GM23338 (cell line): Measurements from ENCODE around the gene BTBD1. TPM values are rescaled to one million over a fixed set of nuclear protein-coding genes. Genes with fewer than 3 reads are reported as not detected.

Source experiments
- ATAC-seq: fragments of 200-7000 bp; cut with Tn5 transposase; 3 replicates; pipeline ENCODE4 v1.9.1; 2020
- DNase-seq: peaks from one replicate; pipeline ENCODE4 v3.0.0-alpha.2; 2015; ENCODE audit warnings: low spot score
- H2AFZ ChIP-seq: fragments of 200-600 bp; sonication (generic); 2 replicates; pipeline ENCODE4 v1.8.0; 2016; ENCODE audit warnings: antibody characterized with exemption, mild to moderate bottlenecking, moderate library complexity
- H3F3A ChIP-seq: fragments of 200-600 bp; sonication (generic); replicated peaks from 2 replicates; pipeline ENCODE4 v1.8.0; 2017; ENCODE audit warnings: antibody characterized with exemption, mixed run types, low read depth
- H3K27ac ChIP-seq: fragments of 200-600 bp; sonication (generic); 2 replicates; pipeline ENCODE4 v1.6.1; 2016; ENCODE audit warnings: low read depth
- H3K27me3 ChIP-seq: fragments of 200-600 bp; sonication (generic); 2 replicates; pipeline ENCODE4 v1.8.0; 2016; ENCODE audit warnings: mild to moderate bottlenecking, mixed run types, moderate library complexity; ENCODE audit not compliant: insufficient read depth
- H3K36me3 ChIP-seq: fragments of 200-600 bp; sonication (generic); 2 replicates; pipeline ENCODE4 v1.8.0; 2016; ENCODE audit warnings: mild to moderate bottlenecking; ENCODE audit not compliant: insufficient read depth
- H3K4me1 ChIP-seq: fragments of 200-600 bp; sonication (generic); 2 replicates; pipeline ENCODE4 v1.8.0; 2016; ENCODE audit warnings: mild to moderate bottlenecking, moderate library complexity; ENCODE audit not compliant: insufficient read depth
- H3K4me2 ChIP-seq: fragments of 200-600 bp; sonication (generic); 2 replicates; pipeline ENCODE4 v1.7.1; 2017; ENCODE audit warnings: mixed run types
- H3K4me3 ChIP-seq: fragments of 200-600 bp; sonication (generic); 2 replicates; pipeline ENCODE4 v1.6.1; 2016; ENCODE audit warnings: mixed run types
- H3K79me2 ChIP-seq: fragments of 200-600 bp; sonication (generic); replicated peaks from 2 replicates; pipeline ENCODE4 v1.8.0; 2017; ENCODE audit warnings: mild to moderate bottlenecking; ENCODE audit not compliant: insufficient read depth
- H3K9me2 ChIP-seq: fragments of 200-600 bp; sonication (generic); 2 replicates; pipeline ENCODE4 v1.8.0; 2017; ENCODE audit not compliant: insufficient read depth
- H4K20me1 ChIP-seq: fragments of 200-600 bp; sonication (generic); replicated peaks from 2 replicates; pipeline ENCODE4 v1.8.0; 2017; ENCODE audit warnings: mild to moderate bottlenecking; ENCODE audit not compliant: insufficient read depth
- H3K27ac Mint-ChIP-seq: 2 replicates; pipeline ENCODE4 v1.8.0; 2020; ENCODE audit warnings: inconsistent platforms, mild to moderate bottlenecking, moderate library complexity, mixed read lengths
- H3K27me3 Mint-ChIP-seq: 3 replicates; pipeline ENCODE4 v1.8.0; 2022; ENCODE audit warnings: low read depth, mild to moderate bottlenecking, moderate library complexity, mixed read lengths, inconsistent platforms; ENCODE audit not compliant: insufficient read depth, poor library complexity
- H3K36me3 Mint-ChIP-seq: 3 replicates; pipeline ENCODE4 v1.8.0; 2021; ENCODE audit warnings: low read depth, mild to moderate bottlenecking, inconsistent platforms, moderate library complexity, mixed read lengths
- H3K4me1 Mint-ChIP-seq: 3 replicates; pipeline ENCODE4 v1.8.0; 2020; ENCODE audit warnings: mild to moderate bottlenecking, inconsistent platforms, mixed read lengths
- H3K4me3 Mint-ChIP-seq: 3 replicates; pipeline ENCODE4 v1.8.0; 2021; ENCODE audit warnings: moderate library complexity, mild to moderate bottlenecking, inconsistent platforms, mixed read lengths
- H3K9me3 Mint-ChIP-seq: 3 replicates; pipeline ENCODE4 v1.8.0; 2020; ENCODE audit warnings: moderate library complexity, mild to moderate bottlenecking, inconsistent platforms, mixed read lengths
- CREB1 ChIP-seq: fragments of 250-450 bp; sonication (Bioruptor Pico); IDR thresholded peaks from 2 replicates; pipeline ENCODE4 v1.5.0; 2020; ENCODE audit warnings: low read depth, mild to moderate bottlenecking, moderate library complexity
- EZH2 ChIP-seq: fragments of 200-600 bp; sonication (generic); IDR thresholded peaks from one replicate; pipeline ENCODE4 v1.8.0; 2017; ENCODE audit warnings: antibody characterized with exemption, mild to moderate bottlenecking, low read depth; ENCODE audit not compliant: unreplicated experiment
- EZH2phosphoT487 ChIP-seq: fragments of 200-600 bp; sonication (generic); IDR thresholded peaks from one replicate; pipeline ENCODE4 v1.8.1; 2018; ENCODE audit warnings: antibody characterized with exemption; ENCODE audit not compliant: unreplicated experiment
- JUNB ChIP-seq: IDR thresholded peaks from one replicate; pipeline ENCODE4 v1.6.1; 2016; ENCODE audit warnings: antibody characterized with exemption; ENCODE audit not compliant: unreplicated experiment
- NANOG ChIP-seq: IDR thresholded peaks from 2 replicates; pipeline ENCODE4 v1.6.1; 2016; ENCODE audit warnings: antibody characterized with exemption, borderline replicate concordance
- POLR2AphosphoS5 ChIP-seq: IDR thresholded peaks from 2 replicates; pipeline ENCODE4 v1.6.1; 2016; ENCODE audit warnings: antibody characterized with exemption, low read depth
- ZNF114 ChIP-seq: fragments of 250-450 bp; sonication (Bioruptor Pico); IDR thresholded peaks from 2 replicates; pipeline ENCODE4 v1.5.0; 2020; ENCODE audit warnings: mild to moderate bottlenecking, moderate library complexity
- polyA plus RNA-seq: library from polyadenylated mRNA; unstranded; fragments of >200 nt; fragmentation: Nextera tagmentation; extraction: Ambion mirVana; gene quantifications from 2 replicates; pipeline ENCODE4 v1.2.1, GENCODE V29; 2016
- total RNA-seq: library from RNA; depleted of rRNA; stranded (reverse); fragments of >200 nt; shearing (Covaris generic); gene quantifications from 2 replicates; pipeline ENCODE4 v1.2.3, GENCODE V29; 2014
- TF ChIP-seq, protein P1 (sequence below): IDR thresholded peaks from 2 replicates; pipeline ENCODE4 v1.6.1; 2016; ENCODE audit warnings: antibody characterized with exemption
- TF ChIP-seq, protein P2 (sequence below): fragments of 250-450 bp; sonication (Bioruptor Pico); IDR thresholded peaks from 2 replicates; pipeline ENCODE4 v1.5.0; 2020; ENCODE audit warnings: mild to moderate bottlenecking, moderate library complexity
- TF ChIP-seq, protein P3 (sequence below), 2 experiments: fragments of 200-600 bp in 1 of 2; sonication (generic) in 1 of 2; conservative IDR thresholded peaks; 2 replicates each; pipeline versions ENCODE4 v1.5.1 to v1.6.1; 2016 to 2017; ENCODE audit warnings: antibody characterized with exemption in 2 of 2, low read depth in 2 of 2, mild to moderate bottlenecking in 2 of 2, moderate library complexity in 1 of 2

Gene BTBD1
- total and polyA plus RNA-seq, 2 experiments from 2014 or later, result 12.6 to 66.1 TPM

DNA sequence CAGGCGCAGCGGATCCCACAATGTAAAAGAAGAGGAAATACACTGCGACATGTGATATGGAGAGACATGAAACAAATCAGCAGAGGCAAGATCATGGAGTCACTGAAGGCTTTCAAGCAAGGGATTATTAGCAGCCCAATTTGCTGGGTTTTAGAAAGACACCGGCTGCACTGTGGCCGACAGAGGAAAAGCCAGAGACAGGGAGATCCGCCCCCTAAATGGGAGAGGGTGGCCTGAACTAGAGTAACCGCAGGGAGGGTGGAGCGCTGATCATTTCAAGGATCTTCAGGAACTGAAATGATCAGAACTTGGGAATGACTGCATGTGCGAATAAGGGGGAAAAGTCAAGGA, 55.0 kb downstream of the BTBD1 start:
- H3K9me2 ChIP-seq, result peaks cover 8% of the 10 kb centered on the region; the same call in 1 of the 2 replicates
- no peaks in the 10 kb centered on the region; the same call in 1 of the 2 replicates for H3F3A ChIP-seq
- Mint-ChIP-seq H3K4me3 (peak overlapping the region; percentile 97), H3K4me1 (peaks cover 32% of the 10 kb centered on the region), H3K27ac (peak overlapping the region; percentile 48; the same call in 1 of the 2 replicates), H3K27me3 (peaks cover 22% of the 10 kb centered on the region), H3K9me3 (peaks cover 6% of the 10 kb centered on the region), H3K36me3 (peaks cover 47% of the 10 kb centered on the region)
- DNase-seq (peak; percentile 19), ATAC-seq (peak; percentile 16)
- TF ChIP-seq NANOG, result no peak
- no peak for TF ChIP-seq CREB1 (CRISPR knock-in tag)
- no peak for TF ChIP-seq EZH2
- TF ChIP-seq, protein P1, sequence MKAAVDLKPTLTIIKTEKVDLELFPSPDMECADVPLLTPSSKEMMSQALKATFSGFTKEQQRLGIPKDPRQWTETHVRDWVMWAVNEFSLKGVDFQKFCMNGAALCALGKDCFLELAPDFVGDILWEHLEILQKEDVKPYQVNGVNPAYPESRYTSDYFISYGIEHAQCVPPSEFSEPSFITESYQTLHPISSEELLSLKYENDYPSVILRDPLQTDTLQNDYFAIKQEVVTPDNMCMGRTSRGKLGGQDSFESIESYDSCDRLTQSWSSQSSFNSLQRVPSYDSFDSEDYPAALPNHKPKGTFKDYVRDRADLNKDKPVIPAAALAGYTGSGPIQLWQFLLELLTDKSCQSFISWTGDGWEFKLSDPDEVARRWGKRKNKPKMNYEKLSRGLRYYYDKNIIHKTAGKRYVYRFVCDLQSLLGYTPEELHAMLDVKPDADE, result no peak
- no peak for TF ChIP-seq ZNF114
- H2AFZ ChIP-seq, result peak overlapping the region; percentile 98
- peaks cover 17% of the 10 kb centered on the region for H3K79me2 ChIP-seq
- H4K20me1 ChIP-seq, result no peaks in the 10 kb centered on the region
- H3K4me2 ChIP-seq, result peak overlapping the region; percentile 85
- no peaks in the 10 kb centered on the region for H3K27me3 ChIP-seq
- peaks cover 16% of the 10 kb centered on the region for H3K36me3 ChIP-seq
- H3K4me1 ChIP-seq, result peaks cover 13% of the 10 kb centered on the region
- H3K4me3 ChIP-seq, result peak overlapping the region; percentile 98
- no peak overlapping the region for H3K27ac ChIP-seq

DNA sequence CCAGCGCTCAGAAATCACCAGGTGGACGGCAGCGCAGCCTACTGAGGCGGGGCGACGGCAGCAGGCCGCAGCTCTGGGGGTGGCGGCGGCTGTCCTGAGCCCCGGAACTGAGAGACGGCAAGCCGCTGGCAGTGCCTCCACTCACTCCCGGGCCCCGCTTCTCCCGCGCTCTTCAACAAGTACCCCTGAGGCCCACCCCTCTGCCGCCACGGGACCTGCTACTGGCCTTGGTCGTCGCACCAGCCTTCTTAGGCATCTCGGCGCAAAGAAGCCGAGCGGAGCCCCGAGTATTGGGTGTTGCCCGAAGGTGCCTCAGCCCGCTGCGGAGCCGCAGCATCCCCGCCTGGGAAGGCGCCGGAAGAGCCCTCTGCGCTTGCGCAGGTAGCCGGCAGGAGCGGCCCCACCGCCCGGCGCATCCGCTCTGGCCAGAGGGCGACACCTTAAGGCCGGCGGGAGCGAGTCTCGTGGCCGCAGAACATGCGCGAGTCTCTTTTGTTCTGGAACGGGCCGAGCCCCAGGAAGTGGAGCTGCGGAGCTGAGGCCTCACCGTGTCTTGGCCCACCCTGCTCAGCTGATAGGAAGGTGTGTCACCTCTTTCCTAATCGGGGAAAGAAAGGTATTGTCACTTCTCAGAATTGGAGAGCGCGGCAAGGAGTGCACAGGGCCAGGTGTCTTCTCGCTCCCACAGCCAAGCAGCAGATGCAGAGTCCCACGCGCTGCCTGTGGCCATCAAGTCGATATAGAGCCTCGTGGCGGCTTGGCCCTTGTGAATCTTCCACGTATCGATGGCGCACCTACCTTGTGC, 55.6 kb downstream of the BTBD1 start, which contains the start of gene C15orf40:
Gene C15orf40, minus strand, starts transcription at position 369 of the 805 bp plus-strand sequence. Its CDS starts 32 bp downstream, at position 337.
- H3K4me2 ChIP-seq, result peak within 1 kb of the TSS; percentile 85
- TF ChIP-seq EZH2phosphoT487 (no peak), JUNB (no peak), EZH2 (no peak), POLR2AphosphoS5 (peak; percentile 74)
- TF ChIP-seq, protein P2, sequence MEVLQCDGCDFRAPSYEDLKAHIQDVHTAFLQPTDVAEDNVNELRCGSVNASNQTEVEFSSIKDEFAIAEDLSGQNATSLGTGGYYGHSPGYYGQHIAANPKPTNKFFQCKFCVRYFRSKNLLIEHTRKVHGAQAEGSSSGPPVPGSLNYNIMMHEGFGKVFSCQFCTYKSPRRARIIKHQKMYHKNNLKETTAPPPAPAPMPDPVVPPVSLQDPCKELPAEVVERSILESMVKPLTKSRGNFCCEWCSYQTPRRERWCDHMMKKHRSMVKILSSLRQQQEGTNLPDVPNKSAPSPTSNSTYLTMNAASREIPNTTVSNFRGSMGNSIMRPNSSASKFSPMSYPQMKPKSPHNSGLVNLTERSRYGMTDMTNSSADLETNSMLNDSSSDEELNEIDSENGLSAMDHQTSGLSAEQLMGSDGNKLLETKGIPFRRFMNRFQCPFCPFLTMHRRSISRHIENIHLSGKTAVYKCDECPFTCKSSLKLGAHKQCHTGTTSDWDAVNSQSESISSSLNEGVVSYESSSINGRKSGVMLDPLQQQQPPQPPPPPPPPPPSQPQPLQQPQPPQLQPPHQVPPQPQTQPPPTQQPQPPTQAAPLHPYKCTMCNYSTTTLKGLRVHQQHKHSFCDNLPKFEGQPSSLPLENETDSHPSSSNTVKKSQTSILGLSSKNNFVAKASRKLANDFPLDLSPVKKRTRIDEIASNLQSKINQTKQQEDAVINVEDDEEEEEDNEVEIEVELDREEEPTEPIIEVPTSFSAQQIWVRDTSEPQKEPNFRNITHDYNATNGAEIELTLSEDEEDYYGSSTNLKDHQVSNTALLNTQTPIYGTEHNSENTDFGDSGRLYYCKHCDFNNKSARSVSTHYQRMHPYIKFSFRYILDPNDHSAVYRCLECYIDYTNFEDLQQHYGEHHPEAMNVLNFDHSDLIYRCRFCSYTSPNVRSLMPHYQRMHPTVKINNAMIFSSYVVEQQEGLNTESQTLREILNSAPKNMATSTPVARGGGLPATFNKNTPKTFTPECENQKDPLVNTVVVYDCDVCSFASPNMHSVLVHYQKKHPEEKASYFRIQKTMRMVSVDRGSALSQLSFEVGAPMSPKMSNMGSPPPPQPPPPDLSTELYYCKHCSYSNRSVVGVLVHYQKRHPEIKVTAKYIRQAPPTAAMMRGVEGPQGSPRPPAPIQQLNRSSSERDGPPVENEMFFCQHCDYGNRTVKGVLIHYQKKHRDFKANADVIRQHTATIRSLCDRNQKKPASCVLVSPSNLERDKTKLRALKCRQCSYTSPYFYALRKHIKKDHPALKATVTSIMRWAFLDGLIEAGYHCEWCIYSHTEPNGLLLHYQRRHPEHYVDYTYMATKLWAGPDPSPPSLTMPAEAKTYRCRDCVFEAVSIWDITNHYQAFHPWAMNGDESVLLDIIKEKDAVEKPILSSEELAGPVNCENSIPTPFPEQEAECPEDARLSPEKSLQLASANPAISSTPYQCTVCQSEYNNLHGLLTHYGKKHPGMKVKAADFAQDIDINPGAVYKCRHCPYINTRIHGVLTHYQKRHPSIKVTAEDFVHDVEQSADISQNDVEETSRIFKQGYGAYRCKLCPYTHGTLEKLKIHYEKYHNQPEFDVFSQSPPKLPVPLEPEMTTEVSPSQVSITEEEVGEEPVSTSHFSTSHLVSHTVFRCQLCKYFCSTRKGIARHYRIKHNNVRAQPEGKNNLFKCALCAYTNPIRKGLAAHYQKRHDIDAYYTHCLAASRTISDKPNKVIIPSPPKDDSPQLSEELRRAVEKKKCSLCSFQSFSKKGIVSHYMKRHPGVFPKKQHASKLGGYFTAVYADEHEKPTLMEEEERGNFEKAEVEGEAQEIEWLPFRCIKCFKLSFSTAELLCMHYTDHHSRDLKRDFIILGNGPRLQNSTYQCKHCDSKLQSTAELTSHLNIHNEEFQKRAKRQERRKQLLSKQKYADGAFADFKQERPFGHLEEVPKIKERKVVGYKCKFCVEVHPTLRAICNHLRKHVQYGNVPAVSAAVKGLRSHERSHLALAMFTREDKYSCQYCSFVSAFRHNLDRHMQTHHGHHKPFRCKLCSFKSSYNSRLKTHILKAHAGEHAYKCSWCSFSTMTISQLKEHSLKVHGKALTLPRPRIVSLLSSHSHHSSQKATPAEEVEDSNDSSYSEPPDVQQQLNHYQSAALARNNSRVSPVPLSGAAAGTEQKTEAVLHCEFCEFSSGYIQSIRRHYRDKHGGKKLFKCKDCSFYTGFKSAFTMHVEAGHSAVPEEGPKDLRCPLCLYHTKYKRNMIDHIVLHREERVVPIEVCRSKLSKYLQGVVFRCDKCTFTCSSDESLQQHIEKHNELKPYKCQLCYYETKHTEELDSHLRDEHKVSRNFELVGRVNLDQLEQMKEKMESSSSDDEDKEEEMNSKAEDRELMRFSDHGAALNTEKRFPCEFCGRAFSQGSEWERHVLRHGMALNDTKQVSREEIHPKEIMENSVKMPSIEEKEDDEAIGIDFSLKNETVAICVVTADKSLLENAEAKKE (CRISPR knock-in tag), result no peak
- TF ChIP-seq, protein P3, sequence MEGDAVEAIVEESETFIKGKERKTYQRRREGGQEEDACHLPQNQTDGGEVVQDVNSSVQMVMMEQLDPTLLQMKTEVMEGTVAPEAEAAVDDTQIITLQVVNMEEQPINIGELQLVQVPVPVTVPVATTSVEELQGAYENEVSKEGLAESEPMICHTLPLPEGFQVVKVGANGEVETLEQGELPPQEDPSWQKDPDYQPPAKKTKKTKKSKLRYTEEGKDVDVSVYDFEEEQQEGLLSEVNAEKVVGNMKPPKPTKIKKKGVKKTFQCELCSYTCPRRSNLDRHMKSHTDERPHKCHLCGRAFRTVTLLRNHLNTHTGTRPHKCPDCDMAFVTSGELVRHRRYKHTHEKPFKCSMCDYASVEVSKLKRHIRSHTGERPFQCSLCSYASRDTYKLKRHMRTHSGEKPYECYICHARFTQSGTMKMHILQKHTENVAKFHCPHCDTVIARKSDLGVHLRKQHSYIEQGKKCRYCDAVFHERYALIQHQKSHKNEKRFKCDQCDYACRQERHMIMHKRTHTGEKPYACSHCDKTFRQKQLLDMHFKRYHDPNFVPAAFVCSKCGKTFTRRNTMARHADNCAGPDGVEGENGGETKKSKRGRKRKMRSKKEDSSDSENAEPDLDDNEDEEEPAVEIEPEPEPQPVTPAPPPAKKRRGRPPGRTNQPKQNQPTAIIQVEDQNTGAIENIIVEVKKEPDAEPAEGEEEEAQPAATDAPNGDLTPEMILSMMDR (conservative IDR thresholded peaks at IDR 0.05; ENCODE audit: low read depth in 2 of 2), result peak; percentile 46 to 83

More for the DNA sequence above, 55.6 kb downstream of the BTBD1 start, which contains the start of gene C15orf40:
- H3K79me2 ChIP-seq, result peaks cover 17% of the 10 kb centered on the region
- no peaks in the 10 kb centered on the region; the same call in 1 of the 2 replicates for H3F3A ChIP-seq
- ATAC-seq (peak; percentile 92), DNase-seq (peak; percentile 96)
- no peaks in the 10 kb centered on the region for H4K20me1 ChIP-seq
- peaks cover 8% of the 10 kb centered on the region; the same call in 1 of the 2 replicates for H3K9me2 ChIP-seq
- H3K36me3 ChIP-seq, result peaks cover 22% of the 10 kb centered on the region
- no peaks in the 10 kb centered on the region for H3K27me3 ChIP-seq
- H3K27ac Mint-ChIP-seq, result peak within 1 kb of the TSS; percentile 94
- H3K4me1 Mint-ChIP-seq, result peaks cover 32% of the 10 kb centered on the region
- H3K9me3 Mint-ChIP-seq, result peaks cover 6% of the 10 kb centered on the region
- H2AFZ ChIP-seq, result peak within 1 kb of the TSS; percentile 98
- H3K4me3 ChIP-seq, result peak within 1 kb of the TSS; percentile 98
- peaks cover 47% of the 10 kb centered on the region for H3K36me3 Mint-ChIP-seq
- H3K4me1 ChIP-seq, result peaks cover 13% of the 10 kb centered on the region
- peak within 1 kb of the TSS; percentile 81; the same call in 1 of the 2 replicates for H3K27ac ChIP-seq
- H3K27me3 Mint-ChIP-seq, result peaks cover 22% of the 10 kb centered on the region
- H3K4me3 Mint-ChIP-seq, result peak within 1 kb of the TSS; percentile 97
